Measurements from ENCODE around the gene SIGMAR1. TPM values are rescaled to one million over a fixed set of nuclear protein-coding genes. Genes with fewer than 3 reads are reported as not detected.
"Not testable (repeated sequence)": the region's sequence is repeated elsewhere in the genome, so short reads cannot be mapped to it uniquely, and the experiment has no call there.

SIGMAR1 gene
- polyA plus RNA-seq, 5 donors: 35.9 to 56.3 (median 36.8) TPM

- DNase-seq: no peak
These were observed 20.9 kb upstream of the SIGMAR1 start for GRCh38 chr9:34658461-34658860.

- no peak for DNase-seq
These were observed 19.4 kb upstream of the SIGMAR1 start for GRCh38 chr9:34656992-34657391.

GRCh38 chr9:34655394-34655793 is 17.8 kb upstream of the SIGMAR1 start:
- no peak for DNase-seq

GRCh38 chr9:34654323-34655051 is 16.9 kb upstream of the SIGMAR1 start:
- peak; percentile 82 to 85 for DNase-seq

GRCh38 chr9:34653151-34654072 is 15.8 kb upstream of the SIGMAR1 start:
- DNase-seq: peak; percentile 69

- no peak for DNase-seq
These were observed 15.0 kb upstream of the SIGMAR1 start for GRCh38 chr9:34652602-34653000.

- DNase-seq: peak; percentile 83 to 85
These were observed 14.5 kb upstream of the SIGMAR1 start, which contains the start of gene IL11RA for GRCh38 chr9:34651876-34652601. Gene IL11RA (plus strand): TSS chr9:34652185. CDS start chr9:34655218, 3,033 bp downstream.

GRCh38 chr9:34651321-34651720 is 13.7 kb upstream of the SIGMAR1 start:
- DNase-seq: no peak

GRCh38 chr9:34650816-34651215 is 13.2 kb upstream of the SIGMAR1 start:
- no peak for DNase-seq

- no peak for DNase-seq
These were observed 11.1 kb upstream of the SIGMAR1 start for GRCh38 chr9:34648673-34649072.

GRCh38 chr9:34647651-34648050 is 10.1 kb upstream of the SIGMAR1 start:
- no peak for DNase-seq

- DNase-seq: no peak
These were observed 9.5 kb upstream of the SIGMAR1 start for GRCh38 chr9:34647084-34647403.

- peak; percentile 87 for DNase-seq
These were observed 8.9 kb upstream of the SIGMAR1 start, which contains the start of gene GALT for GRCh38 chr9:34646211-34647083. Gene GALT (plus strand): TSS chr9:34646675. CDS start chr9:34646705, 30 bp downstream.

GRCh38 chr9:34644766-34645314 is 7.3 kb upstream of the SIGMAR1 start:
- no peak for DNase-seq

GRCh38 chr9:34642679-34643078 is 5.1 kb upstream of the SIGMAR1 start:
- DNase-seq: no peak

- DNase-seq: not testable (repeated sequence)
These were observed 1.7 kb upstream of the SIGMAR1 start for GRCh38 chr9:34639322-34639721.

- DNase-seq: no peak
These were observed 505 bp upstream of the SIGMAR1 start for GRCh38 chr9:34638138-34638445.

- DNase-seq: no peak
These were observed 714 bp downstream of the SIGMAR1 start for GRCh38 chr9:34636791-34637355.

- DNase-seq: no peak
These were observed 2.0 kb downstream of the SIGMAR1 start for GRCh38 chr9:34635556-34635955.

- DNase-seq: no peak
These were observed 2.9 kb downstream of the SIGMAR1 start for GRCh38 chr9:34634551-34635248.

Measured in right lung (tissue), 5 donors.